ENCODE data around the gene TBX20. TPM values are rescaled to one million over a fixed set of nuclear protein-coding genes. Genes with fewer than 3 reads are reported as not detected.

The TBX20 gene
- polyA plus RNA-seq, 3 donors, result not detected

- no peak for TF ChIP-seq CTCF (IDR thresholded peaks at IDR 0.05)
- no peak for DNase-seq
- no peak overlapping the region for H2AFZ ChIP-seq (ENCODE audit: insufficient read depth, low read depth, low read length, poor library complexity, severe bottlenecking)
- 4% methylated on average over 44 of the region's 50 CpGs for WGBS (ENCODE audit: insufficient coverage)
- H3K27ac Mint-ChIP-seq, result peak overlapping the region in 1 of 7 donors; percentile 58
- no peak overlapping the region for H3K9ac ChIP-seq (ENCODE audit: insufficient read depth, low read length, poor library complexity, severe bottlenecking)
- H3K79me2 ChIP-seq (ENCODE audit: insufficient read depth, low read length), result no peaks in the 10 kb centered on the region
- no peak overlapping the region for H3K27ac ChIP-seq (ENCODE audit: low read depth in 1 of 2, low read length in 2 of 2)
- H3K9me3 Mint-ChIP-seq, result peaks cover 6 to 50% (median 43%) of the 10 kb centered on the region in 7 donors
- H3K36me3 ChIP-seq (replicated peaks in 1 of 2; ENCODE audit: control insufficient read depth in 1 of 2, insufficient read depth in 2 of 2, low read length in 2 of 2), result no peaks in the 10 kb centered on the region
- no peak overlapping the region for H3K4me3 ChIP-seq (replicated peaks in 1 of 3; ENCODE audit: low read depth in 2 of 3, low read length in 3 of 3)
- H3K36me3 Mint-ChIP-seq, result peaks cover 13 to 15% of the 10 kb centered on the region in 2 donors
- H4K20me1 ChIP-seq (ENCODE audit: insufficient read depth, low read length), result no peaks in the 10 kb centered on the region
- peaks cover 94 to 98% (median 97%) of the 10 kb centered on the region in 3 donors for H3K27me3 Mint-ChIP-seq (ENCODE audit: low read depth in 3 of 3)
- no peak overlapping the region for H3K4me2 ChIP-seq (replicated peaks; ENCODE audit: extremely low read depth, low read length, poor library complexity, severe bottlenecking)
- peak overlapping the region in 1 of 2 donors; percentile 91 for H3K4me3 Mint-ChIP-seq
- peaks cover 6 to 12% of the 10 kb centered on the region in 2 donors for H3K4me1 ChIP-seq (ENCODE audit: control insufficient read depth in 1 of 2, insufficient read depth in 2 of 2, low read length in 2 of 2)
- H3K4me1 Mint-ChIP-seq, result peaks cover 12% of the 10 kb centered on the region
- H3K9me3 ChIP-seq (replicated peaks in 1 of 2; ENCODE audit: control insufficient read depth in 1 of 2, insufficient read depth in 1 of 2, low read length in 2 of 2), result peaks cover 25 to 77% of the 10 kb centered on the region in 2 donors
- intact Hi-C loops (cut with micrococcal nuclease), result no loop called here
- H3K27me3 ChIP-seq (ENCODE audit: control insufficient read depth in 2 of 2, insufficient read depth in 2 of 2, low read length in 2 of 2), result peaks cover 91 to 99% of the 10 kb centered on the region in 2 donors
These were observed 4.4 kb upstream of the TBX20 start for GRCh38 chr7:35258125-35258867.

GRCh38 chr7:35257251-35258124 lies 3.6 kb upstream of the TBX20 start:
- Histone ChIP-seq H3K36me3 (replicated peaks in 1 of 2; ENCODE audit: control insufficient read depth in 1 of 2, insufficient read depth in 2 of 2, low read length in 2 of 2) (no peaks in the 10 kb centered on the region), H4K20me1 (ENCODE audit: insufficient read depth, low read length) (no peaks in the 10 kb centered on the region), H3K9ac (ENCODE audit: insufficient read depth, low read length, poor library complexity, severe bottlenecking) (no peak overlapping the region), H3K4me1 (ENCODE audit: control insufficient read depth in 1 of 2, insufficient read depth in 2 of 2, low read length in 2 of 2) (peaks cover 8 to 14% of the 10 kb centered on the region in 2 donors), H3K27ac (ENCODE audit: low read depth in 1 of 2, low read length in 2 of 2) (no peak overlapping the region), H3K9me3 (replicated peaks in 1 of 2; ENCODE audit: control insufficient read depth in 1 of 2, insufficient read depth in 1 of 2, low read length in 2 of 2) (peaks cover 27 to 81% of the 10 kb centered on the region in 2 donors), H3K27me3 (ENCODE audit: control insufficient read depth in 2 of 2, insufficient read depth in 2 of 2, low read length in 2 of 2) (peaks cover 91 to 99% of the 10 kb centered on the region in 2 donors), H2AFZ (ENCODE audit: insufficient read depth, low read depth, low read length, poor library complexity, severe bottlenecking) (no peak overlapping the region), H3K79me2 (ENCODE audit: insufficient read depth, low read length) (no peaks in the 10 kb centered on the region), H3K4me3 (replicated peaks in 1 of 3; ENCODE audit: low read depth in 2 of 3, low read length in 3 of 3) (no peak overlapping the region), H3K4me2 (replicated peaks; ENCODE audit: extremely low read depth, low read length, poor library complexity, severe bottlenecking) (no peak overlapping the region)
- DNase-seq, result no peak
- Mint-ChIP-seq H3K36me3 (peaks cover 17 to 21% of the 10 kb centered on the region in 2 donors), H3K27ac (no peak overlapping the region), H3K4me1 (peaks cover 15% of the 10 kb centered on the region), H3K9me3 (peaks cover 6 to 52% (median 40%) of the 10 kb centered on the region in 7 donors), H3K27me3 (ENCODE audit: low read depth in 3 of 3) (peaks cover 94 to 98% (median 97%) of the 10 kb centered on the region in 3 donors), H3K4me3 (peak overlapping the region in 1 of 2 donors; percentile 70)
- 3% methylated on average over 59 of the region's 69 CpGs for WGBS (ENCODE audit: insufficient coverage)
- no peak for TF ChIP-seq CTCF (IDR thresholded peaks at IDR 0.05)
- intact Hi-C loops (cut with micrococcal nuclease), result no loop called here

All from CD14-positive monocyte (primary cell).